K562 (cell line): Measurements from ENCODE around the gene TSHR. TPM values are rescaled to one million over a fixed set of nuclear protein-coding genes. Genes with fewer than 3 reads are reported as not detected.

Experiments
- ATAC-seq: fragments of 200-7000 bp; cut with Tn5 transposase; 3 replicates; pipeline ENCODE4 v1.9.1; 2020; ENCODE audit warnings: moderate library complexity
- BruUV-seq: library from RNA; stranded (reverse); fragments of 400-500 nt; replicated peaks from 2 replicates; lab custom pipeline; 2021; lab: Mats Ljungman, UMichigan
- CTCF ChIA-PET: fragments of 300-600 bp; formaldehyde crosslinking; extraction: SDS; loops from one replicate; lab custom pipeline; 2021; ENCODE audit warnings: low intra/inter-chr PET ratio; lab: Yijun Ruan, JAX
- POLR2A ChIA-PET: fragments of 300-600, 350-650 bp; sonication (Branson Sonifier 250); formaldehyde crosslinking; extraction: SDS; loops from one replicate; lab custom pipeline; 2021; ENCODE audit warnings: antibody characterized with exemption, inconsistent platforms; lab: Yijun Ruan, JAX
- DNase-seq, 4 experiments: peaks; one replicate each; pipeline versions ENCODE4 v3.0.0 to v3.0.0-alpha.2; 2011 to 2018; ENCODE audit warnings: low spot score in 3 of 4, mixed read lengths in 3 of 4; ENCODE audit errors: extremely low read depth in 1 of 4
- FAIRE-seq: peaks from 2 replicates; lab custom pipeline; 2011; peaks lifted over from hg19 to GRCh38; lab: Jason Lieb, UNC
- H2AFZ ChIP-seq: 2 replicates; pipeline ENCODE4 v1.6.0; 2011; ENCODE audit warnings: low read depth, low read length, control low read depth, inconsistent platforms
- H3K27ac ChIP-seq: fragments of 200-600 bp; 3 replicates; pipeline ENCODE4 v1.8.0; 2011; ENCODE audit warnings: low read depth, mild to moderate bottlenecking, control low read depth, inconsistent platforms, low read length, moderate library complexity, mixed read lengths; ENCODE audit errors: extremely low read depth
- H3K27me3 ChIP-seq, 2 experiments: fragments of 300-600 bp in 1 of 2; 2 replicates in 1 of 2; 3 replicates in 1 of 2; pipeline versions ENCODE4 v1.6.0 to v1.8.0; 2011; ENCODE audit warnings: inconsistent platforms in 2 of 2, low read length in 2 of 2, mild to moderate bottlenecking in 1 of 2, mixed read lengths in 1 of 2, moderate library complexity in 1 of 2; ENCODE audit not compliant: control insufficient read depth in 2 of 2, insufficient read depth in 2 of 2
- H3K36me3 ChIP-seq: fragments of 300-600 bp; 3 replicates; pipeline ENCODE4 v1.8.0; 2011; ENCODE audit warnings: mild to moderate bottlenecking, low read length, inconsistent platforms; ENCODE audit not compliant: control insufficient read depth, insufficient read depth
- H3K4me1 ChIP-seq, 2 experiments: fragments of 200-600 bp in 1 of 2; replicated peaks in 1 of 2; 2 replicates in 1 of 2; 3 replicates in 1 of 2; pipeline versions ENCODE4 v1.5.1 to v1.8.0; 2011; ENCODE audit warnings: inconsistent platforms in 2 of 2, low read length in 2 of 2, mild to moderate bottlenecking in 1 of 2, mixed read lengths in 1 of 2, moderate library complexity in 1 of 2; ENCODE audit not compliant: control insufficient read depth in 2 of 2, insufficient read depth in 2 of 2
- H3K4me2 ChIP-seq: 2 replicates; pipeline ENCODE4 v1.6.1; 2011; ENCODE audit warnings: low read length, control low read depth, inconsistent platforms, mixed read lengths; ENCODE audit not compliant: insufficient read depth
- H3K4me3 ChIP-seq: fragments of 200-600 bp; sonication (generic), shearing (Covaris generic); 2 replicates; pipeline ENCODE4 v1.5.1; 2016; ENCODE audit warnings: control low read depth, inconsistent platforms
- H3K79me2 ChIP-seq: fragments of 200-600 bp; 3 replicates; pipeline ENCODE4 v1.8.0; 2011; ENCODE audit warnings: low read length, inconsistent platforms; ENCODE audit not compliant: control insufficient read depth, insufficient read depth
- H3K9ac ChIP-seq, 2 experiments: 2 replicates each; pipeline versions ENCODE4 v1.6.0 to v1.6.1; 2011; ENCODE audit warnings: low read depth in 2 of 2, low read length in 2 of 2, control low read depth in 1 of 2, inconsistent platforms in 1 of 2, mild to moderate bottlenecking in 1 of 2, mixed read lengths in 1 of 2; ENCODE audit not compliant: insufficient read depth in 1 of 2
- H3K9me1 ChIP-seq: one replicate; pipeline ENCODE4 v1.6.0; 2011; ENCODE audit warnings: inconsistent platforms, mild to moderate bottlenecking, low read length, moderate library complexity; ENCODE audit not compliant: control insufficient read depth, insufficient read depth
- H3K9me3 ChIP-seq: replicated peaks from 2 replicates; pipeline ENCODE4 v1.5.1; 2011; ENCODE audit warnings: low read depth, low read length, inconsistent platforms; ENCODE audit not compliant: control insufficient read depth, insufficient read depth
- H4K20me1 ChIP-seq: replicated peaks from 2 replicates; pipeline ENCODE4 v1.6.1; 2011; ENCODE audit warnings: low read length, inconsistent platforms, mixed read lengths; ENCODE audit not compliant: control insufficient read depth, insufficient read depth
- FOSL1 ChIP-seq: fragments of 200-800 bp; sonication (Bioruptor generic); conservative IDR thresholded peaks from 2 replicates; pipeline ENCODE4 v1.6.1; 2016; ENCODE audit warnings: missing genetic modification characterization, missing compliant biosample characterization
- KAT7 ChIP-seq: sonication (generic); formaldehyde crosslinking; IDR thresholded peaks from 2 replicates; pipeline ENCODE4 v1.8.0; 2022; ENCODE audit warnings: missing genetic modification reagents, mild to moderate bottlenecking, borderline replicate concordance
- L3MBTL2 ChIP-seq: fragments of 450-650 bp; IDR thresholded peaks from 2 replicates; pipeline ENCODE4 v1.6.1; 2016; ENCODE audit warnings: mild to moderate bottlenecking, moderate library complexity
- NFYB ChIP-seq: IDR thresholded peaks from 2 replicates; pipeline ENCODE4 v1.6.1; 2011; ENCODE audit warnings: mild to moderate bottlenecking, moderate library complexity; ENCODE audit not compliant: insufficient read length; ENCODE audit errors: extremely low read depth
- PHB2 ChIP-seq: fragments of 450-650 bp; IDR thresholded peaks from 2 replicates; pipeline ENCODE4 v1.6.1; 2017; ENCODE audit warnings: low read depth
- POLR2H ChIP-seq: IDR thresholded peaks from 2 replicates; pipeline ENCODE4 v1.6.1; 2016; ENCODE audit warnings: missing genetic modification characterization, low read depth, mild to moderate bottlenecking, control low read depth, missing compliant biosample characterization, moderate library complexity
- POLR3A ChIP-seq: IDR thresholded peaks from 2 replicates; pipeline ENCODE4 v1.6.1; 2011; ENCODE audit warnings: borderline replicate concordance, mild to moderate bottlenecking, moderate library complexity; ENCODE audit not compliant: insufficient read length, insufficient read depth; ENCODE audit errors: extremely low read depth
- PTRF ChIP-seq: fragments of 450-650 bp; IDR thresholded peaks from 2 replicates; pipeline ENCODE4 v1.6.1; 2016; ENCODE audit warnings: mild to moderate bottlenecking, missing genetic modification characterization, missing compliant biosample characterization
- SMAD4 ChIP-seq: fragments of 250-450 bp; sonication (Bioruptor Pico); conservative IDR thresholded peaks from 2 replicates; pipeline ENCODE4 v1.8.0; 2021; ENCODE audit warnings: inconsistent platforms, mild to moderate bottlenecking, moderate library complexity
- ZKSCAN1 ChIP-seq: fragments of 150-350 bp; IDR thresholded peaks from 2 replicates; pipeline ENCODE4 v1.6.1; 2016; ENCODE audit warnings: low read depth, low read length
- ZNF384 ChIP-seq: IDR thresholded peaks from 2 replicates; pipeline ENCODE4 v1.6.1; 2012; ENCODE audit warnings: low read depth, low read length, improper control_type of control experiment
- ZNF766 ChIP-seq: fragments of 200-800 bp; sonication (Bioruptor generic); conservative IDR thresholded peaks from 2 replicates; pipeline ENCODE4 v1.6.1; 2016; ENCODE audit warnings: missing genetic modification characterization, missing compliant biosample characterization
- WGBS: fragments of 100-300 bp; shearing (Covaris generic); methylation state at CpG from one replicate; pipeline ENCODE4 v1.1.6; 2016; ENCODE audit warnings: low coverage, mixed read lengths; ENCODE audit not compliant: insufficient coverage; ENCODE audit errors: missing lambda C conversion rate; 5-methylcytosine and 5-hydroxymethylcytosine counted together
- in situ Hi-C: fragments of 300-500 bp; cut with MboI; formaldehyde crosslinking; loops from 4 replicates; pipeline ENCODE4 v1.15.0; 2018; ENCODE audit warnings: inconsistent platforms, mixed read lengths
- intact Hi-C: fragments of 100-400 bp; cut with micrococcal nuclease; formaldehyde crosslinking; loops from 2 replicates; pipeline ENCODE4 v1.14.2; 2022
- polyA plus RNA-seq, 8 experiments: library from polyadenylated mRNA; depleted of rRNA in 4 of 8; stranded (reverse) in 5 of 8; unstranded in 3 of 8; fragments of >200 nt; fragmentation: Nextera tagmentation in 2 of 8; fragmentation: Illumina TruSeq in 1 of 8; extraction: Ambion mirVana in 2 of 8; extraction: Trizol in 1 of 8; gene quantifications; 2 replicates each; pipeline versions ENCODE4 v1.2.1 to v1.2.3, GENCODE V29; 2011 to 2014; ENCODE audit warnings: inconsistent platforms in 1 of 8, missing spikeins in 1 of 8
- total RNA-seq, 7 experiments: library from RNA; depleted of rRNA in 6 of 7; stranded (reverse); fragments of >200 nt in 6 of 7; fragmentation: Illumina TruSeq in 2 of 7; extraction: Trizol in 2 of 7; gene quantifications; 2 replicates each; pipeline versions ENCODE4 v1.2.1 to v1.2.3, GENCODE V29; 2011 to 2021; ENCODE audit warnings: low replicate concordance in 1 of 7
- TF ChIP-seq, protein P1 (sequence below): fragments of 250-450 bp; sonication (Bioruptor Pico); IDR thresholded peaks from 2 replicates; pipeline ENCODE4 v1.8.0; 2021; ENCODE audit warnings: borderline replicate concordance, mild to moderate bottlenecking, moderate library complexity; ENCODE audit not compliant: poor library complexity, severe bottlenecking
- TF ChIP-seq, protein P2 (sequence below): fragments of 250-450 bp; sonication (Bioruptor Pico); IDR thresholded peaks from 2 replicates; pipeline ENCODE4 v1.4.0; 2020; ENCODE audit warnings: mild to moderate bottlenecking, moderate library complexity
- TF ChIP-seq, protein P3 (sequence below): fragments of 250-450 bp; sonication (Bioruptor Pico); IDR thresholded peaks from 2 replicates; pipeline ENCODE4 v1.6.1; 2021; ENCODE audit warnings: mild to moderate bottlenecking
- TF ChIP-seq, protein P4 (sequence below): sonication (generic); formaldehyde crosslinking; IDR thresholded peaks from 2 replicates; pipeline ENCODE4 v1.8.0; 2023; ENCODE audit warnings: mild to moderate bottlenecking, missing genetic modification reagents

The TSHR gene
- total and polyA plus RNA-seq, 9 of the 15 experiments (the other 6 are each of a cell fraction or from before 2014, with no cell fraction given) = 0.01 to 0.10 TPM; not detected in 7

DNA sequence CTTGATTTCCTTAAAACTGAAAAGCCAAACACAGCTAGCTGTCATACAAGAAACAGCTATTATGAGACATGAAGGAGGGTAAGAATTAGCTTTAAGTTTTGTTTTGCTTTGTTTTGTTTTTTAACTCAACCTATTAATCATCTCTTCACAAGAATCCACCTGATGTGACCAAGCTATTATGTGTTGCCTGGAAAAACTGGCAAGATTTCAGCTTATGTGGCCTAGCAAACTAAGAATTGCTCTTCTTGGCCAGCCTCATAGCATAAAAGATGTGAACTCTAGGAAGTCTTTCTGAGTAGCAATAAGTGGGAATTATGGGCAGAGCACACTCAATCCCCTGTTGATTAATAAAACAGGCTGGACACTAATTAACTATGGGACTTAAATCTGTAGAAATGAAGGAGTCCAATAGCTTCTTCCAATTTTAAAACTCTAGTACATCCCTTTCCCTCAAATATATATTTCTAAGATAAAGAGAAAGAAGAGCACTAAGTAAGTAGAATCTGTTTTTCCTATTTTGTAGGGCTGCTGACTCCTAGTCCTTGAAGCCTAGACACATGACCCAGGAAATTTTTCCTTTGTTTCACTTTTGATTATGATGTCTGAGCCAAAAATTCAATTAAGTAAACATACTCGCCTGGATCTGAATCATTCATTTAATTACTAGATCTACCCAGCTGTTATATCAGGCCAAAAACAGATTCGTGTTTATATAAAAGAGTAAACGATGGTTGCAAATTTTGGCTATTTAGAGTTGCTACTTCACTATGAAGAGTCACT lies 189.6 kb downstream of the TSHR start (continued):
- TF ChIP-seq L3MBTL2 (no peak), ZNF766 (CRISPR knock-in tag) (no peak), ZKSCAN1 (no peak), POLR2H (tag) (no peak)

DNA sequence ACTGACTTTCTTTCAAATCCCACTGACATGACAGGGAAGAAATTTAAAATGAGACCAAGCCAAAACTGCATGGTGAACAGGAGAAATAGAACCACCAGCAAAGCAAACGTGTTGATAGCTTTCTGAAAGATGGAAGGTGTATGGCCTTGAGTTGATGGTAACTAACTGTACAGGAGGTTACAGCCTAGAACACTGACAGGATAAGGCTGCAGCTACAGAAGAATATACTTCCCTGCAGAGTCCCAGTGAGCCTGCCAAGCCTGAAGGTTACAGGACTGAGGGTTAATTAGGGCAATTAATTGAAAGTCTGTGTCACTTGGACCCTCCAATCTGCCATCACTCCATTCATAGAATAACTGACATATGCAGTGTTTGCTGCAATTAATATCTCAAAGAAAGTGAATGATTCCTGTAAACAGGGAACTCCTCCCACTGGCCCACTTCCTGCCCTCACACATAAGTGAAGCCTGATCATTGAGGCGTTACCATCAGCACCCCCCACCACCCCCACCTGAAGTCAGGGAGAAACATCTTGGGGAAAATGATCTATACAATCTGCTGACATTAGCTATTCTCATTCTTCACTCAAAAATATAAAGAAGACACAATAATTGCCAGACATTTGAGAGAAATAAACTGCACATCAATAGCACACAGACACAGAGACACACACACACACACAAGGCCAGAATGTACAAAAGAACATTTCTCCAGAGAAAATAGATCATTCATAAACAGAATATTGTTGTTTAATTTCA lies 191.9 kb downstream of the TSHR start:
- no peak for FAIRE-seq
- DNase-seq = no peak
- no peak overlapping the region for H3K4me3 ChIP-seq
- TF ChIP-seq, protein P1, sequence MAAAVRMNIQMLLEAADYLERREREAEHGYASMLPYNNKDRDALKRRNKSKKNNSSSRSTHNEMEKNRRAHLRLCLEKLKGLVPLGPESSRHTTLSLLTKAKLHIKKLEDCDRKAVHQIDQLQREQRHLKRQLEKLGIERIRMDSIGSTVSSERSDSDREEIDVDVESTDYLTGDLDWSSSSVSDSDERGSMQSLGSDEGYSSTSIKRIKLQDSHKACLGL = no peak
- TF ChIP-seq NFYB (no peak), KAT7 (CRISPR knock-in tag) (no peak), PHB2 (no peak), FOSL1 (no peak), PTRF (no peak), ZNF384 (no peak), SMAD4 (no peak), POLR3A (no peak)
- TF ChIP-seq, protein P2, sequence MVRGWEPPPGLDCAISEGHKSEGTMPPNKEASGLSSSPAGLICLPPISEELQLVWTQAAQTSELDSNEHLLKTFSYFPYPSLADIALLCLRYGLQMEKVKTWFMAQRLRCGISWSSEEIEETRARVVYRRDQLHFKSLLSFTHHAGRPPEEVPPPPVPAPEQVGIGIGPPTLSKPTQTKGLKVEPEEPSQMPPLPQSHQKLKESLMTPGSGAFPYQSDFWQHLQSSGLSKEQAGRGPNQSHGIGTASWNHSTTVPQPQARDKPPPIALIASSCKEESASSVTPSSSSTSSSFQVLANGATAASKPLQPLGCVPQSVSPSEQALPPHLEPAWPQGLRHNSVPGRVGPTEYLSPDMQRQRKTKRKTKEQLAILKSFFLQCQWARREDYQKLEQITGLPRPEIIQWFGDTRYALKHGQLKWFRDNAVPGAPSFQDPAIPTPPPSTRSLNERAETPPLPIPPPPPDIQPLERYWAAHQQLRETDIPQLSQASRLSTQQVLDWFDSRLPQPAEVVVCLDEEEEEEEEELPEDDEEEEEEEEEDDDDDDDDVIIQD (CRISPR knock-in tag) = no peak
- TF ChIP-seq, protein P3, sequence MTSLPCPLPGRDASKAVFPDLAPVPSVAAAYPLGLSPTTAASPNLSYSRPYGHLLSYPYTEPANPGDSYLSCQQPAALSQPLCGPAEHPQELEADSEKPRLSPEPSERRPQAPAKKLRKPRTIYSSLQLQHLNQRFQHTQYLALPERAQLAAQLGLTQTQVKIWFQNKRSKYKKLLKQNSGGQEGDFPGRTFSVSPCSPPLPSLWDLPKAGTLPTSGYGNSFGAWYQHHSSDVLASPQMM (CRISPR knock-in tag) = no peak
- TF ChIP-seq, protein P4, sequence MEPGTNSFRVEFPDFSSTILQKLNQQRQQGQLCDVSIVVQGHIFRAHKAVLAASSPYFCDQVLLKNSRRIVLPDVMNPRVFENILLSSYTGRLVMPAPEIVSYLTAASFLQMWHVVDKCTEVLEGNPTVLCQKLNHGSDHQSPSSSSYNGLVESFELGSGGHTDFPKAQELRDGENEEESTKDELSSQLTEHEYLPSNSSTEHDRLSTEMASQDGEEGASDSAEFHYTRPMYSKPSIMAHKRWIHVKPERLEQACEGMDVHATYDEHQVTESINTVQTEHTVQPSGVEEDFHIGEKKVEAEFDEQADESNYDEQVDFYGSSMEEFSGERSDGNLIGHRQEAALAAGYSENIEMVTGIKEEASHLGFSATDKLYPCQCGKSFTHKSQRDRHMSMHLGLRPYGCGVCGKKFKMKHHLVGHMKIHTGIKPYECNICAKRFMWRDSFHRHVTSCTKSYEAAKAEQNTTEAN (CRISPR knock-in tag) = no peak

More for the DNA sequence above, 191.9 kb downstream of the TSHR start:
- no peaks in the 10 kb centered on the region; a peak in 1 of 5 replicates for H3K27me3 ChIP-seq
- no peak overlapping the region for H3K9ac ChIP-seq
- no TSS peak for BruUV-seq
- H3K27ac ChIP-seq = no peak overlapping the region
- H3K9me1 ChIP-seq = no peaks in the 10 kb centered on the region
- ATAC-seq = no peak
- 0% methylated on average over 2 of the region's 2 CpGs for WGBS
- intact Hi-C loops (no loop called here), in situ Hi-C loops (no loop called here)
- H3K79me2 ChIP-seq = no peaks in the 10 kb centered on the region
- no peaks in the 10 kb centered on the region for H4K20me1 ChIP-seq
- H3K4me1 ChIP-seq = no peaks in the 10 kb centered on the region
- ChIA-PET CTCF (no interaction called here), POLR2A (no interaction called here)
- no peak overlapping the region for H2AFZ ChIP-seq
- H3K9me3 ChIP-seq = no peaks in the 10 kb centered on the region
- no peak overlapping the region for H3K4me2 ChIP-seq
- H3K36me3 ChIP-seq = no peaks in the 10 kb centered on the region
